Transverse colon (tissue), 4 donors: ENCODE results near the gene ECT2L. TPM values are rescaled to one million over a fixed set of nuclear protein-coding genes. Genes with fewer than 3 reads are reported as not detected.

Experiments used
- DNase-seq: peaks from one replicate; pipeline ENCODE4 v3.0.0-alpha.2; 2019
- H3K27ac ChIP-seq, 4 donors: fragments of 200-600 bp; sonication (generic); 2 replicates each; pipeline ENCODE4 v1.5.1; 2016 to 2018; ENCODE audit warnings: inconsistent platforms in 4 of 4
- H3K27me3 ChIP-seq: fragments of 200-600 bp; sonication (generic); 2 replicates; pipeline ENCODE4 v1.5.1; 2017; ENCODE audit warnings: inconsistent platforms
- H3K36me3 ChIP-seq, 4 donors: fragments of 200-600 bp; sonication (generic); 2 replicates each; pipeline ENCODE4 v1.5.1; 2017 to 2019; ENCODE audit warnings: inconsistent platforms in 4 of 4
- H3K4me1 ChIP-seq, 4 donors: fragments of 200-600 bp; sonication (generic); 2 replicates each; pipeline ENCODE4 v1.5.1; 2017 to 2020; ENCODE audit warnings: inconsistent platforms in 4 of 4
- H3K4me3 ChIP-seq, 4 donors: fragments of 200-600 bp; sonication (generic); 1 replicate in 1 of 4; 2 replicates in 3 of 4; pipeline versions ENCODE4 v1.5.1 to v1.6.1; 2017 to 2019; ENCODE audit warnings: inconsistent platforms in 4 of 4
- H3K9me3 ChIP-seq, 2 donors: fragments of 200-600 bp; sonication (generic); 2 replicates each; pipeline ENCODE4 v1.5.1; 2017 to 2019; ENCODE audit warnings: inconsistent platforms in 2 of 2
- EP300 ChIP-seq: sonication (generic); formaldehyde crosslinking; IDR thresholded peaks from one replicate; pipeline ENCODE4 v1.6.1; 2017; ENCODE audit warnings: antibody characterized with exemption, low read depth
- POLR2A ChIP-seq: fragments of 450-650 bp; IDR thresholded peaks from one replicate; pipeline ENCODE4 v1.6.1; 2016; ENCODE audit warnings: antibody characterized with exemption, mild to moderate bottlenecking, moderate library complexity
- POLR2AphosphoS5 ChIP-seq, 3 donors: sonication (generic); formaldehyde crosslinking; IDR thresholded peaks; one replicate each; pipeline ENCODE4 v1.6.1; 2016; ENCODE audit warnings: antibody characterized with exemption in 3 of 3
- WGBS, 2 donors: methylation state at CpG; one replicate each; pipeline ENCODE4 v1.1.5; 2018; ENCODE audit warnings: low coverage in 1 of 2; 5-methylcytosine and 5-hydroxymethylcytosine counted together
- in situ Hi-C, 4 donors: fragments of 200-750 bp; cut with MboI; loops; one replicate each; pipeline versions ENCODE4 v1.15.0 to v1.15.1; 2017; ENCODE audit warnings: low sequenced_read_pairs in 3 of 4, low pct_ligation_motif_present in 1 of 4, low pct_unique_long_range_greater_than_20kb in 1 of 4
- intact Hi-C: fragments of 100-400 bp; cut with DNase I; formaldehyde crosslinking; loops from one replicate; pipeline ENCODE4 v1.15.1; 2023; ENCODE audit warnings: low total_unique reads
- total RNA-seq, 4 donors: library from RNA; depleted of rRNA; stranded (reverse); fragments of >200 nt; gene quantifications; one replicate each; pipeline ENCODE4 v1.1.0, GENCODE V29; 2016
- TF ChIP-seq, protein P1 (sequence below), 5 experiments: fragments of 200-600 bp in 3 of 5; fragments of 450-650 bp in 2 of 5; sonication (generic) in 3 of 5; IDR thresholded peaks; 1 replicate in 2 of 5; 2 replicates in 3 of 5; pipeline ENCODE4 v1.5.1; 2016 to 2017; ENCODE audit warnings: antibody characterized with exemption in 5 of 5, inconsistent platforms in 3 of 5, mild to moderate bottlenecking in 2 of 5, moderate library complexity in 1 of 5

Gene ECT2L
- total RNA-seq, 4 donors from 2014 or later = 0.16 TPM; not detected in 3

DNA sequence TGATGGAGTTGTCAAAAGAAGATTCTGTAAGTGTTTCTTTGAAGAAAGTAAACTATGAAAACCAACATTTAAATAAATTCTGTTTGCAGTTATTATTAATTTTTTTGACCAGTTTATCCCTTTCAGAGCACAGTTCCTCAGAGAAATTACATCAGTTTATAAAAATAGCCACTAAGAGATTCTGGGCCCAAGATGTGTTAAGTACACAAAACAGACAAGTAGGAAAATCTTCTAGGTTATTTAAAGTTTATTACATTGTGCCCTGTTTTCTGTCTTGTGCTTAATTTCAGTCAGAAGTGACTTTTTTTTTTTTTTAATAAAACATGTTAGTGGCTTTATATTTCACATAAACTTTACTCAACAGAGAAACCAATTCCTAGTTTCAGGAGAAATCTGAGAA is 72.3 kb downstream of the ECT2L start:
- no peaks in the 10 kb centered on the region for H3K27me3 ChIP-seq
- no peak overlapping the region for H3K4me3 ChIP-seq
- no peaks in the 10 kb centered on the region for H3K36me3 ChIP-seq
- H3K27ac ChIP-seq = peak overlapping the region; percentile 21 to 61 (median 38)
- in situ Hi-C loops (no loop called here), intact Hi-C loops (no loop called here)
- peaks cover 0 to 5% (median under 1%) of the 10 kb centered on the region in 4 donors for H3K4me1 ChIP-seq
- DNase-seq = no peak
- TF ChIP-seq POLR2A = no peak
- TF ChIP-seq, protein P1, sequence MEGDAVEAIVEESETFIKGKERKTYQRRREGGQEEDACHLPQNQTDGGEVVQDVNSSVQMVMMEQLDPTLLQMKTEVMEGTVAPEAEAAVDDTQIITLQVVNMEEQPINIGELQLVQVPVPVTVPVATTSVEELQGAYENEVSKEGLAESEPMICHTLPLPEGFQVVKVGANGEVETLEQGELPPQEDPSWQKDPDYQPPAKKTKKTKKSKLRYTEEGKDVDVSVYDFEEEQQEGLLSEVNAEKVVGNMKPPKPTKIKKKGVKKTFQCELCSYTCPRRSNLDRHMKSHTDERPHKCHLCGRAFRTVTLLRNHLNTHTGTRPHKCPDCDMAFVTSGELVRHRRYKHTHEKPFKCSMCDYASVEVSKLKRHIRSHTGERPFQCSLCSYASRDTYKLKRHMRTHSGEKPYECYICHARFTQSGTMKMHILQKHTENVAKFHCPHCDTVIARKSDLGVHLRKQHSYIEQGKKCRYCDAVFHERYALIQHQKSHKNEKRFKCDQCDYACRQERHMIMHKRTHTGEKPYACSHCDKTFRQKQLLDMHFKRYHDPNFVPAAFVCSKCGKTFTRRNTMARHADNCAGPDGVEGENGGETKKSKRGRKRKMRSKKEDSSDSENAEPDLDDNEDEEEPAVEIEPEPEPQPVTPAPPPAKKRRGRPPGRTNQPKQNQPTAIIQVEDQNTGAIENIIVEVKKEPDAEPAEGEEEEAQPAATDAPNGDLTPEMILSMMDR (IDR thresholded peaks at IDR 0.05) = no peak
- TF ChIP-seq POLR2AphosphoS5 (IDR thresholded peaks at IDR 0.05) = no peak
- TF ChIP-seq EP300 = no peak
- H3K9me3 ChIP-seq = no peaks in the 10 kb centered on the region

DNA sequence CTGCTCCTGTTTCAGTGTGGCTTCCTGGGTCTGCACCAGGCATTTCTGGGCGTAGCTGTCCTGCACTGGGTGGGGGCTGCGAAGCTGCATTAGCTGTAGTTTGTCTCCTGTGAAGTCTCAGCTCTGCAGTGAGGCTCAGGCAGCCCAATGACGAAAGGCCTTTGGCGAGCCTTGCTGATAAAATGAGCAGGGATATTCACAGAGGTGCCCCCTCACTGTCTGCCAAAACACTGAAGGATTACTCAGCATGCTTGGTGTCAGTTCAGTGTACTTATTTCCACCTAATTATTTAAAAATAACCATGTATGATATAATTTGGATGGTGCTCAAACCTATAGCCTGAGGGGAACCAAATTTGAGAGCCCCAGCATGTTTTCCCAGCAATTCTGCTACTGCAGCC is 73.5 kb downstream of the ECT2L start:
- H3K27me3 ChIP-seq = no peaks in the 10 kb centered on the region
- TF ChIP-seq EP300 = no peak
- TF ChIP-seq, protein P1 (IDR thresholded peaks at IDR 0.05) = no peak
- TF ChIP-seq POLR2AphosphoS5 (IDR thresholded peaks at IDR 0.05) = no peak
- TF ChIP-seq POLR2A = no peak
- in situ Hi-C loops (no loop called here), intact Hi-C loops (no loop called here)
- 64 to 88% methylated on average over 4 of the region's 4 CpGs for WGBS, 2 donors
- H3K4me3 ChIP-seq = no peak overlapping the region
- H3K9me3 ChIP-seq = no peaks in the 10 kb centered on the region
- no peak for DNase-seq
- peaks cover 0 to 5% (median 2%) of the 10 kb centered on the region in 4 donors for H3K4me1 ChIP-seq
- H3K36me3 ChIP-seq = no peaks in the 10 kb centered on the region
- peak overlapping the region in 2 of 4 donors; percentile 50 to 61 for H3K27ac ChIP-seq

DNA sequence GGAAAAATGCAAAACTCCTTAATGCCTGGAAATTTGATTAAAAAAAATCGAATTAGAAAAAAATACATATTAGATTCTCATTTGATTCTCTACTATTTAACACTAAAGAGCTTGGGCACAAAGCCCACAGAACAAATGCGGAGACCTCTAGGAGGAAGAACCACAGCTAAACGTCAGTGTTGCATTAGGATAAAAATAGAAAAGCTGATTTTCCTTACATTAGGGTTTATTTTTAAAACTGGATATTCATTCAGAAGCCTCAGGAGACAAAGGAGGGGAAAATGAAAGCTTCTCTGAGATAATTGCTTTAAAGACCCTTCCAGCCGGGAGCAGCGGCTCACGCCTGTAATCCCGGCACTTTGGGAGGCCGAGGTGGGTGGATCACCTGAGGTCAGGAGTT is 77.3 kb downstream of the ECT2L start:
- 61 to 85% methylated on average over 3 to 8 of the region's 8 CpGs for WGBS, 2 donors
- Histone ChIP-seq H3K4me3 (no peak overlapping the region), H3K4me1 (peaks cover 0 to 5% (median 2%) of the 10 kb centered on the region in 4 donors), H3K9me3 (no peaks in the 10 kb centered on the region), H3K27me3 (no peaks in the 10 kb centered on the region), H3K27ac (no peak overlapping the region), H3K36me3 (no peaks in the 10 kb centered on the region)
- intact Hi-C loops (no loop called here), in situ Hi-C loops (no loop called here)
- no peak for TF ChIP-seq EP300
- TF ChIP-seq, protein P1 (IDR thresholded peaks at IDR 0.05) = no peak
- TF ChIP-seq POLR2AphosphoS5 (IDR thresholded peaks at IDR 0.05) = no peak
- no peak for TF ChIP-seq POLR2A
- no peak for DNase-seq

DNA sequence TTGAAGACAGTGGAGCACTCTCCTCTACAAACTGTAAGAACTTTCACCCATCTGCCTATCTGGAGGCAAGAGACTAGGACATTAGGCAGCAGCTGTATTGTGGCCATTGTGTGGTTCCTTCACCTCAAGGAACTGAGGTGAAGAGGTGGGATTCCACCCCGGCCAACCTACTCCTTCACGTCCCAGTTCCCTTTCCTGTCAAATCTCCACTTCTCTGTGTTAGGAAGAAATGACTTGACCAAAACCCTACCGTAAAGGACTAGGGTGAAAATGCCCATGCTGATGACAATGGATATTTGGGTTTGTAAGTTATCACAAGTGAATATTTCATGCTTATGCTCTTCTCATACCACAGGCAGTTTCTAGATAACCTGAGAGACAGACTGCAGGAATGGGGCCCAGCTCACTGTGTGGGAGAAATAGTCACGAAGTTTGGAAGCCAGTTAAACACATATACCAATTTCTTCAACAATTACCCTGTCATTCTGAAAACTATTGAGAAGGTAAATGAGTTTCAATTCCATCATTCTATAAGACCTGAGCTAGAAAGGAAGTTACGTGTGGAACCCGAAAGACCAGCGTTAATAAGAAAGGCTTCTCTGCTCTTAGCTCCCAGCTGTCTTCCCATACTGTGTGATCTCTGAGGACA is 86.6 kb downstream of the ECT2L start:
- TF ChIP-seq POLR2A = no peak
- no peak for TF ChIP-seq POLR2AphosphoS5 (IDR thresholded peaks at IDR 0.05)
- TF ChIP-seq, protein P1 (IDR thresholded peaks at IDR 0.05) = no peak
- TF ChIP-seq EP300 = no peak
- WGBS, 2 donors = 83 to 84% methylated on average over 6 to 7 of the region's 7 CpGs
- in situ Hi-C loops = no loop called here
- no peaks in the 10 kb centered on the region for H3K27me3 ChIP-seq
- DNase-seq = no peak
- no peaks in the 10 kb centered on the region for H3K4me1 ChIP-seq
- H3K27ac ChIP-seq = no peak overlapping the region
- no peak overlapping the region for H3K4me3 ChIP-seq
- H3K36me3 ChIP-seq = no peaks in the 10 kb centered on the region
- no peaks in the 10 kb centered on the region for H3K9me3 ChIP-seq
- intact Hi-C loops = no loop called here
